ENCODE results near the gene ALOXE3.

The ALOXE3 gene

DNA sequence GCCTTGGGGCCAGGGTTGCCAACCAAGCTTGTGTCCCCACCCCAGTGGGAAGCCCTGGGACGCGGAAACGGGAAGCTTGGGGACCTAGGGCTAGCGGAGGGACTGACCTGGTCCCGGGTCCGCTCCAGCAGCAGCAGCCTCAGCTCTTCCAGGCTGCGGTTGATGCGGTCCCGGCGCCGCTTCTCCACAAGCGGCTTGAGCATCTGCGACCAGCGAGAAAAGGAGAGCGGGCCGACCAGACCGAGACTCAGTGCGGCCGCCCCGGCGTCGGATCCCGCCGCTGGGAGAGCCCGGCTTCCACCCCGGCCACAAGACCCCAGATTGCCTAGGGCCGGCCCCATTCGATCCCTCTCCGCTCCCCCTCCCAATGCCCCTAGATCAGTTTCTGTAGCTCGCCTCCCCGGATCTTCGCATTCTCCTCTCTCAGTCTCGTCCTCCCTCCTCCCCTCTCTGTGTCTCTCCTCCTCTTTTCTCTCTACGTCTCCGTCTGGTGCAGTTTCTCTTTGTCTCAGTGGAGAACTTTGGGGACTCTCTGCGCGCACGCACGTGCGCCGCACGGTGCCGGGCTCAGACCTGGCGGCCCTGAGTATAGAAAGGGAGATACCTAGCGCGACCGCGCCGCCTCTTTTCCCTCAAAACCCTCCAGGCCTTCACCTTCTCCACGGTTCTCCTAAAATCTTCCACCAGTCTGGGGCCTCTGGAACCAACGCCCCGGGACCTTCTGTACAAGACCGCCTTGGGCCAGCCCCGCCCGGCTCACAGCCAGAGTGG is 4.8 kb upstream of the ALOXE3 start:
- Histone ChIP-seq H3K27me3 (ENCODE audit: control insufficient read depth, insufficient read depth, low read length) (peaks cover 54% of the 10 kb centered on the region), H3K4me1 (ENCODE audit: control insufficient read depth, insufficient read depth, low read length) (peaks cover 11% of the 10 kb centered on the region), H3K4me3 (ENCODE audit: low read depth, low read length) (peak overlapping the region; percentile 100), H3K36me3 (ENCODE audit: control insufficient read depth, insufficient read depth, low read length) (no peaks in the 10 kb centered on the region), H3K9me3 (ENCODE audit: control insufficient read depth, insufficient read depth, low read length) (no peaks in the 10 kb centered on the region), H3K9ac (ENCODE audit: low read depth, low read length) (no peak overlapping the region)

DNA sequence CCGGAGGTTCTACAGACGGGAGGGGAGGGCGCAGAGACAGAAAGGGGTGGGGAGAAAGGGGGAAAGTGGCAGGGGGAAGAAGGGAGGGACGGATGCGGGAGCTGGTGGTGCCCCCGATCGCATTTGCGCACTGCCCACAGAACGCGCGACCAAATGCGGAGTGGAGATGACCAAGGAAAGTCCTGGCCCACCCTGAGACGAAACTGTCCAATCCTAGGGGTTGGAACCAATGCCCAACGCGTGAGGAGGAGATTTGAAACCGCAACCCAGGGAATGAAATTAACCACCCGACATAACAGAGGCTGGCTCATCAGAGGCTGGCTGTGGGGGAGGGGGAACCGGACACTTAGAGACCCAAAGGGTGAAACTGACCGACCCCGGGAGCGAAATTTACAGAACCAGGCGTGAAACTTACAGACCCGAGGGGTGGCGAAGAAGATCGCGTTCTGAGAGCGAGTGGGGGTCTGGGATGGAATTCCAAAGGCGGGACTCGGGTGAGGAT is 4.2 kb upstream of the ALOXE3 start:
- Histone ChIP-seq H3K27me3 (ENCODE audit: control insufficient read depth, insufficient read depth, low read length) (peaks cover 54% of the 10 kb centered on the region), H3K9ac (ENCODE audit: low read depth, low read length) (no peak overlapping the region), H3K4me3 (ENCODE audit: low read depth, low read length) (peak overlapping the region; percentile 100), H3K36me3 (ENCODE audit: control insufficient read depth, insufficient read depth, low read length) (no peaks in the 10 kb centered on the region), H3K4me1 (ENCODE audit: control insufficient read depth, insufficient read depth, low read length) (peaks cover 11% of the 10 kb centered on the region), H3K9me3 (ENCODE audit: control insufficient read depth, insufficient read depth, low read length) (no peaks in the 10 kb centered on the region)

GRCh38 chr17:8121681-8122421 is 3.5 kb upstream of the ALOXE3 start:
- Histone ChIP-seq H3K27me3 (ENCODE audit: control insufficient read depth, insufficient read depth, low read length) (peaks cover 54% of the 10 kb centered on the region), H3K4me1 (ENCODE audit: control insufficient read depth, insufficient read depth, low read length) (peaks cover 9% of the 10 kb centered on the region), H3K4me3 (ENCODE audit: low read depth, low read length) (peak overlapping the region; percentile 100), H3K9ac (ENCODE audit: low read depth, low read length) (no peak overlapping the region), H3K9me3 (ENCODE audit: control insufficient read depth, insufficient read depth, low read length) (no peaks in the 10 kb centered on the region), H3K36me3 (ENCODE audit: control insufficient read depth, insufficient read depth, low read length) (no peaks in the 10 kb centered on the region)

- peak overlapping the region; percentile 100 for H3K4me3 ChIP-seq (ENCODE audit: low read depth, low read length)
- H3K36me3 ChIP-seq (ENCODE audit: control insufficient read depth, insufficient read depth, low read length), result no peaks in the 10 kb centered on the region
- H3K27me3 ChIP-seq (ENCODE audit: control insufficient read depth, insufficient read depth, low read length), result peaks cover 57% of the 10 kb centered on the region
- H3K9ac ChIP-seq (ENCODE audit: low read depth, low read length), result no peak overlapping the region
- no peaks in the 10 kb centered on the region for H3K9me3 ChIP-seq (ENCODE audit: control insufficient read depth, insufficient read depth, low read length)
- H3K4me1 ChIP-seq (ENCODE audit: control insufficient read depth, insufficient read depth, low read length), result peaks cover 9% of the 10 kb centered on the region
Measured at GRCh38 chr17:8121407-8121680, 3.0 kb upstream of the ALOXE3 start.

DNA sequence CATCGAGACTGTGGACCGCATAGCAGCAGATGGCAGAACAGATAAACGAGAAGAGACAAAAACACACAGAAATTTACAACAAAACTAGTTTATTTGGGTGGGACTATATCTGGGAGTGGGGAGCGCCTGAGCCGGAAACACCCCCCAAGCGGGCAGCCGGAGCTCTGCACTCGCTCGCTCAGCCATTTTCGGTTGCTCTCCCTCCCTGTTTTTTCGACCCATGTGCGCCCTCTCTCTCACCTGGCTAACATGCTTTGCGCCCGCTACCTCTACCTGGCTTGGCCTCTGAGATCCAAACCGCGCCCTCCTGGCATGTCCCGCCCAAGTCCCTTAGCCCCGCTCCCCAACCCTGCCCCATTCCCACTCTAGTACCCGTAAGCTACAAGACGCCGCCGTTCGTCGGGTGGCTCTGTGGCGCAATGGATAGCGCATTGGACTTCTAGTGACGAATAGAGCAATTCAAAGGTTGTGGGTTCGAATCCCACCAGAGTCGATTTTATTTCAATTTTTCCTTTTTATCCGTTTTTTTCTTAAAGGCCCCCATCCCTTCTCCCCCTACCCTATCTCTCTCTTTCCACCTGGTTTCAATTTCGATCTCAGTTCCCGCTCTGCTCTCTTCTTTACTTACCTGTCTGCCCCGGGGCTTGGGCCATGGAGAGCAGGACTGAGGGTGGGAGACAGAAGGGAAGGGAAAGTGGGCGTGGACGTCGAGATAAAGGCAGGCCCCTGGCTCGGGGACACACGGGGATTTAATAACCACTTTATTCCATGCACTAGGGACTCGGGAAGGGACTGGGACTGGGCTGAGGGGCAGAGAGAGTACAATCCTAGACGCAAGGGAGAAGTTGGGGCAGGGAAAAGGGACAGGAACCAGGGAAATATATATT is 2.4 kb upstream of the ALOXE3 start:
- Histone ChIP-seq H3K9me3 (ENCODE audit: control insufficient read depth, insufficient read depth, low read length) (no peaks in the 10 kb centered on the region), H3K4me1 (ENCODE audit: control insufficient read depth, insufficient read depth, low read length) (peaks cover 9% of the 10 kb centered on the region), H3K9ac (ENCODE audit: low read depth, low read length) (peak overlapping the region; percentile 47), H3K36me3 (ENCODE audit: control insufficient read depth, insufficient read depth, low read length) (no peaks in the 10 kb centered on the region), H3K4me3 (ENCODE audit: low read depth, low read length) (peak overlapping the region; percentile 100), H3K27me3 (ENCODE audit: control insufficient read depth, insufficient read depth, low read length) (peaks cover 60% of the 10 kb centered on the region)

DNA sequence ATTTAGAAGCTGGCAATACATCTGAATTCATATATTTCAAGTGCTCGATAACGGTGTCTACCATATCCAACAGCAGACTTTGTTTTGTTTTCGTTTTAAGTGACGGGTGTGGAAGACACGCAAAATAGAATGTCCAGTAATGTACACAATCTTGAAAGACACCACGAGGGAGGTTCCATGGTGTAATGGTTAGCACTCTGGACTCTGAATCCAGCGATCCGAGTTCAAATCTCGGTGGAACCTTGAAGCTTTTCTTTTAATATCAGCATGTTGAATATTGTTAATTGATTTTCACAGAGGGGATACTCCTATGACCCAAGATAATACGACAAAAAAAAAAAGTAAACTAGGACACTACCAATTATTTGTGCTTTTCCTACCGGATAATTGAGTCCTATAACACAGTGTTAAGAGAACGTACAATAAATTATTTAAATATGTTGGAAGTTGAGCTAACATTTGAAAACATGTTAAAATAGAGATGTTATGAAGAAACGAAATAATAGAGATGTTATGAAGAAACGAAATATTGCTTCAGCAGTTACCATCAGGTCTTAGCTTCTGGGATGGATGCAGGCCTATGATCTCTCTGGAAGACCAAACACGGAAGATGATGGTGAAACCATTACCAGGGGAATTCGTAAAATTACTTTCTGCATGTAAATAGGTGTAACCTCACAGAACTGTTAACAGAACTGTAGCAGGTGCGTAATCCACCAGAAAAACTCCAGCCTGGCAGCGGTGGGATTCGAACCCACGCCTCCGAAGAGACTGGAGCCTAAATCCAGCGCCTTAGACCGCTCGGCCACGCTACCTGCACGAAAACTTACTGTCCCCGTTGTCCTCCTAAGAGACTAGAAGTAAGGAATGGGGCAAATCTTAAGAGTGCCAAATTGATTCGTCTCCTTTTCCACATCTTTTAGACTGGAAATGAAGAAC is 1.5 kb upstream of the ALOXE3 start:
- H3K27me3 ChIP-seq (ENCODE audit: control insufficient read depth, insufficient read depth, low read length), result peaks cover 64% of the 10 kb centered on the region
- H3K36me3 ChIP-seq (ENCODE audit: control insufficient read depth, insufficient read depth, low read length), result no peaks in the 10 kb centered on the region
- H3K9ac ChIP-seq (ENCODE audit: low read depth, low read length), result peak overlapping the region; percentile 47
- peaks cover 6% of the 10 kb centered on the region for H3K4me1 ChIP-seq (ENCODE audit: control insufficient read depth, insufficient read depth, low read length)
- no peaks in the 10 kb centered on the region for H3K9me3 ChIP-seq (ENCODE audit: control insufficient read depth, insufficient read depth, low read length)
- peak overlapping the region; percentile 100 for H3K4me3 ChIP-seq (ENCODE audit: low read depth, low read length)

DNA sequence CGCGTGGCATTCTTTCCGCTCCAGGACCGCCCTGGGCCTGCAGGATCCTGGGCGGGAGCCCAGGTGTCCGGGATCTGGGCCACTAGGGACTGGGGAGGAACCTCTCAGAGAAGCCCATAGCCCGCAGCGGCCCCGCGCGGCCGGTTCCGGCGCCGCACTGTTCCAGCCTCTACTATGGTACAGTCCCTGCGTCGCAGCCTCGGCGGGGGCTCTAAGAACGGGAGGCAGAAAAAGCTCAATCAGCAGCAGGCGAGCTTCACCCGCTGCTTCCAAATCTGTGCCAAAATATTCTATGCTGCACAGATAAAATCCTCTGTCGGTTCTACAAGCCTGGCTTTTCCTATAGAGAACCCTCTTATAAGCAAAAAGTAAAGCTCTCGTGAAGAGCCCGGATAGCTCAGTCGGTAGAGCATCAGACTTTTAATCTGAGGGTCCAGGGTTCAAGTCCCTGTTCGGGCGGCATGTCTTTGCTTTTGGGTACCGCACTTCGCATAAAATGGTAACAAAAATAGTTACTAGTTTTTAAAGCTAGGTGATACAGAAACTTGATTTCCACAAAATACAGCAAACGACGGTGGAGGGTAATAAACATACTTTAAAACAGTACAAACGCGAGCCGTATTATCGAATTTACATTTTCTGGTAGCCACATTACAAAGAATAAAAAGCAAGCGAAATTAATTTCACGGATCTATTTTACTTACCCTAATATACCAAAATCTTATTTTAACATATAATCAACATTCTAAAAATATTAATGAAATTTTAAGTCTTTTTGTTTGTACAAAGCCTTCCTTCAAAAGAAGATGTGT is 661 bp upstream of the ALOXE3 start:
- no peaks in the 10 kb centered on the region for H3K9me3 ChIP-seq (ENCODE audit: control insufficient read depth, insufficient read depth, low read length)
- H3K36me3 ChIP-seq (ENCODE audit: control insufficient read depth, insufficient read depth, low read length), result no peaks in the 10 kb centered on the region
- peak overlapping the region; percentile 100 for H3K4me3 ChIP-seq (ENCODE audit: low read depth, low read length)
- peaks cover 2% of the 10 kb centered on the region for H3K4me1 ChIP-seq (ENCODE audit: control insufficient read depth, insufficient read depth, low read length)
- peak overlapping the region; percentile 47 for H3K9ac ChIP-seq (ENCODE audit: low read depth, low read length)
- peaks cover 64% of the 10 kb centered on the region for H3K27me3 ChIP-seq (ENCODE audit: control insufficient read depth, insufficient read depth, low read length)

DNA sequence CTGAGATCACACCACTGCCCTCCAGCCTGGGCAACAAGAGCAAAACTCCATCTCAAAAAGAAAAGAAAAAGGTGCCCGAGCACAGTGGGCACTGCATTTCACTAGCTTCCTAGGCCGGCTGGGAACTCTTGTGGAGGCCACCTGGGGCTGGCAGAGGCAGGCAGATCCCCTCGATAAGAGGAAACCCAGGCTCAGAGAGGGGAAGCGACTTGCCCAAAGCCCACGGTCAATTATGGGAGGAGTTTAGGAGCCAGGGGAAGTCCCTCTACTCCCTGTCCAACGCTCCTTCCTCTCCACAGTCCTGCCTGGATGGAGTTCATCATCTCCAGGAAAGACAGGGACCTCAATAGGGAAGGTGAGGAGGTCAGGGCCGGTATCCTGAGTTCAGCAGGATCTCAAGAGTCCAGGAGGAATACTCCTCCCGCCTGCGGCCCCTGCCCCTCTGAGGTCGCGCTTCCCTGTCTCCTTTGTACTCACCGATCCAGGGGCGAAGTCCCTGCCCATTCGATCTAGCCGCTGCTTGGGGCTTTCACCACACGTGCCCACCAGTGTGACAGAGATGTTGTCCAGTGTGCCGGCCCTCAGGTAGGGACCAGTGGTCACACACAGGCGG is 841 bp downstream of the ALOXE3 start:
- Histone ChIP-seq H3K9me3 (ENCODE audit: control insufficient read depth, insufficient read depth, low read length) (no peaks in the 10 kb centered on the region), H3K9ac (ENCODE audit: low read depth, low read length) (no peak overlapping the region), H3K27me3 (ENCODE audit: control insufficient read depth, insufficient read depth, low read length) (peaks cover 57% of the 10 kb centered on the region), H3K4me1 (ENCODE audit: control insufficient read depth, insufficient read depth, low read length) (no peaks in the 10 kb centered on the region), H3K36me3 (ENCODE audit: control insufficient read depth, insufficient read depth, low read length) (no peaks in the 10 kb centered on the region), H3K4me3 (ENCODE audit: low read depth, low read length) (peak overlapping the region; percentile 100)

DNA sequence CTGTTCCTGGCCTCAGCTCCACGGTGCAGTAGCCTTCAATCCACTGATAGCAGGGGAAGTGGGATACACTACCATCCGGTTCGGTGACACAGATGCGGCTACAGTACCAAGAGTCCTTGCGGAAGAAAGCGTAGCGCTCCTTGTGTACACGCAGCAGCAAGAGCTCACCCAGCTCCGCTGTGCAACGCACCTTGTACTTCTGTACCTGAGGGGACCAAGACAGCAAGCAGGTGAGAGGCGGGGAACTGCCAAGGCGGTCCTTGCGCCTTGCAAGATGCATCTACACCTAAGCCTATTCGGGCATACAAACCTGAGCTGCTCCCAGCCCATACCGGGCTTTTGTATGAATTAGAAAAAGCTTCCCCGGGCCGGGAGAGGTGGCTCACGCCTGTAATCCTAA is 1.5 kb downstream of the ALOXE3 start:
- Histone ChIP-seq H3K36me3 (ENCODE audit: control insufficient read depth, insufficient read depth, low read length) (no peaks in the 10 kb centered on the region), H3K9me3 (ENCODE audit: control insufficient read depth, insufficient read depth, low read length) (no peaks in the 10 kb centered on the region), H3K4me1 (ENCODE audit: control insufficient read depth, insufficient read depth, low read length) (no peaks in the 10 kb centered on the region), H3K4me3 (ENCODE audit: low read depth, low read length) (no peak overlapping the region), H3K9ac (ENCODE audit: low read depth, low read length) (no peak overlapping the region), H3K27me3 (ENCODE audit: control insufficient read depth, insufficient read depth, low read length) (peaks cover 61% of the 10 kb centered on the region)

- H3K36me3 ChIP-seq (ENCODE audit: control insufficient read depth, insufficient read depth, low read length), result no peaks in the 10 kb centered on the region
- no peak overlapping the region for H3K4me3 ChIP-seq (ENCODE audit: low read depth, low read length)
- H3K9ac ChIP-seq (ENCODE audit: low read depth, low read length), result no peak overlapping the region
- H3K27me3 ChIP-seq (ENCODE audit: control insufficient read depth, insufficient read depth, low read length), result peaks cover 70% of the 10 kb centered on the region
- no peaks in the 10 kb centered on the region for H3K9me3 ChIP-seq (ENCODE audit: control insufficient read depth, insufficient read depth, low read length)
- peaks cover 3% of the 10 kb centered on the region for H3K4me1 ChIP-seq (ENCODE audit: control insufficient read depth, insufficient read depth, low read length)
Measured at GRCh38 chr17:8110907-8111306, 7.4 kb downstream of the ALOXE3 start.
